ELR (cell line): ENCODE measurements around the gene NT5C3B.
A peak's percentile ranks its signal among the peaks of the same experiment; 100 is the strongest.
"Not testable (repeated sequence)": the region's sequence is repeated elsewhere in the genome, so short reads cannot be mapped to it uniquely, and the experiment has no call there.

Source experiments
- DNase-seq: peaks from one replicate; pipeline ENCODE4 v3.0.0-alpha.2; 2015; ENCODE audit warnings: low read depth

Gene NT5C3B

DNA sequence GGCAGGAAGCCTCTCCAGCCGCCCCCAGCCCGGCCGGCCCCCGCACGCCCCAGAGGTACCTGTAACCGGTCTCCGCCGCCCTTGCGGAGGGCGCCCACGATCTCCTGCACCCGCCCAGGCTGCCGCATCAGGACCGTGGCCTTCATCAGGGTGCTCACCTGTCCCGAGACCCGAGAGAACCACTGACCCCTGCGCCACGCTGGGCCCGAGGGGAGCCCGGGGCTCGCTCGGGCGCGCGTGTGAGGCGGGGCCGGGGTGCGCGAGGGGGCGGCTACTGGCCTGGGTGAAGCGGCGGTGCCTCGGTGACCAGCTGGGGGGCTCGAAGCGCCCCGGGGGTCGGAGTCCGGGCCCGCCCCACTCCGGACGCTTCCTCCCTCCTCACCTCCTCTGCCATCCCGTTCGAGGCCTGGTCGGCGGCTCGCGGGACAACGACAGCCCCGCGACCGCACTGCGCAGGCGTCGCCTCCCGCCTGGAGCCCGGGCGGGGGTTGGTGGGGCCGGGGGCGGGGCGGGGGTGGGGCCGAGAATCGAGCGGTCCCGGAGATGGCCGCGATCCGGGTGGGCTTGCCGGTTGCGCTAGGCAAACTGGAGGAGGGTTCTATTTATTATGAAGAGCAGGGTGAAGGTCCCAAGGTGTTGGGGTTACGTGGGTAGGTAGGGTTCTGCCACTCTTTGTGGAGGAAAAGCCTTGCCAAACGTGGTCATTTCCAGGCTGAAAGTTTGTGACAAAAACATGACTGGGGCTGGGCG is at the start of gene NT5C3B:
Gene NT5C3B, minus strand, starts transcription at position 433 of the 750 bp plus-strand sequence. Its CDS starts 39 bp downstream, at position 394.
- DNase-seq = peak; percentile 74

DNA sequence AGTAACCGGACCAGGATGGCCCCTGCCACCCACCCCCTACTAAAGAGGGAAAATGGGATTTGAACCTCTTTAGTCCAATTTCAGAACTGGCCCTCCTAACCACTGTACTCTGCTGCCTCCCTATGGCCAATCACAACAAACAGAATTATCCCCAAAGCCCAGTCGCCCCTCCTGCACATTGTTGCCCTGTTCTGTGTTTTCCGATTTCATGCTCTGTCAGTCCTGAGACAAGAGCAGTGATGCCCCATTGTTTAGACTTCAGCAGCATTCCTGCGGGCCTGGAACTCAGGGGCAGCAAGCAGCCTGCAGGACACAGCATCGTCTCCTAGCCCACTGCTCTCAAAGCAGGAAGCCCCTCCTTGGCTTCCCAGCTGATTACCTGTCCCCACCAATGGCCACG is 49.7 kb upstream of the NT5C3B start:
- DNase-seq = peak; percentile 22

DNA sequence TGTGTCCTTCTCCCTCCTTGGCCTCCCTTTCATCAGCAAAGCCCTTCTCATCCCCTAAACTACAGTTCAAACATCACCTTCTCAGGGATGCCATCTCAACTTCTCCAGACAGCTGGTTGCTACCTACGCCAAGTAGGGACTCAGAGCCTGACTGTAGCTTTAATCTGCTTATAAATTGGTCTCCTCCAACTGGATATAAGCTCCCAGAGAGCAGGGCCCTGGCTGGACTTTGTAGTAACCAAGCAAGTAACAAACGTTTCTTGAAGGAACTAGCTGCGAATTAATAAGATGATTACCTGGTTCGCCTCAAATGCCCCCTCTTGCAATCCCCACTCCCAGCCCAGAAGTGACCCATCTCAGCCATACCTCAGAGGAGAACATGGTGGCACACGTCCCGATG is 46.7 kb upstream of the NT5C3B start:
- DNase-seq = no peak

DNA sequence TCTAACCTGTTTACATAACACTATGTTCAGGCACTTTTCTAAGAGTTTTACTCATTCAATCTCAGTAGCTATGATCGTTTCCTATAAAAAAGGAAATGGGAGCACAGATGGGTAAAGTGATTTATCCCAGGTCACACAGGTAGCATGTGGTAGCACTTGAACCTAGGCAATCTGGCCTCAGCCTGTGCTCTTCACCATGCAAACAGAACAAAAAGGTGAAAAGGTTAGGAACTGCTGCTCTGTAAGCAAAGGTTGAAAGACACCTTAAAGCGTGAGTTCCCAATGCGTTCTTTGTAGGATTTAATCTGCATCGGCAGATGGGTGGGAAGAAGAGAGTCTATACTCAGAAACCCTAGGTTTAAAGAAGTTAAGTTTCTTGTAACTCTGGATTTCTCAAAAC is 44.1 kb upstream of the NT5C3B start:
- DNase-seq = no peak

DNA sequence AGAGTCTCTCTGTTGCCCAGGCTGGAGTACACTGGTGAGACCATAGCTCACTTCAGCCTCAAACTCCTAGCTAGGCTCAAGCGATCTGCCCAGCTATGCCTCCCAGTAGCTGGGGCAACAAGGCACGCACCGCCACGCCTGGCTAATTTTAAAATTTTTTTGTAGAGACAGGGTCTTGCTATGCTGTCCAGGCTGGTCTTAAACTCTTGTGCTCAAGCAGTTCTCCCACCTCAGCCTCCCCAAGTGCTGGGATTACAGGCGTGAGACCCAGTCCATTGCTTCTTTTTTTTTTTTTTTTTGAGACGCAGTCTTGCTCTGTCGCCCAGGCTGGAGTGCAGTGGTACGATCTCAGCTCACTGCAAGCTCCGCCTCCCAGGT is 38.2 kb upstream of the NT5C3B start:
- not testable (repeated sequence) for DNase-seq

DNA sequence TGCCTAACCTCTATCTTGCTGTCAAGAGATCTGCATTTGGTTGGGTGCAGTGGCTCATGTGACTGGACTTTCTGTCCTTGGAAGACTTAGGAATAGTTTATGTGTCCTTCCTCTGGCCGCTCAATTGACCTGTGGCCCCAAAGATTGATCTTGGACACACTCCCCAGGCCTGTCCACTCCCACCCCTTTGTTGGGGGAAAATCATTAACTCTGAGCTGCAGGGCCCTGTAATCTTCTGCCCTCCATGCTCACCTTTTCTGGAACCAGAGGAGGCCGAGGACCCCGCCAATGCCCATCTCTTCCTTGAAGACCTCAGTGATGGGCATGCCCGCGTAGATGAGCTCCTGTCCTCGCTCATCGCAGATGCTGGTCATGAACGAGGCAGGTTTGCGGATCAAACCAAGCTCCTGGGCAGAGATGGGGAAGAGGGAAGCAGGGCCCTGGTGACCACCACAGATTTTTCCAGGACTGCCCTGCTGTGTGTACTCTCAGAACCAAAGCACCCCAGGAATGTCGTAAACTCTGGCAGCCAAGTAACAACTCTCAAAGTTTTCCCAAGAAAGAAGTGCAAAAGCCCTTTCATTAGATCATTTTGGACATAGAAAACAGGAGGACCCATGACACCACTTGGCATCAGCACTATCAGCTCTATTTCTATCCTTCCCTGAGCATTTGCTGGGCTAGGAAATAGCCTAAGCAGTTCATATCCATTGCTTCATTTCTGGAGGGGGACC is 37.7 kb upstream of the NT5C3B start:
- DNase-seq = no peak

DNA sequence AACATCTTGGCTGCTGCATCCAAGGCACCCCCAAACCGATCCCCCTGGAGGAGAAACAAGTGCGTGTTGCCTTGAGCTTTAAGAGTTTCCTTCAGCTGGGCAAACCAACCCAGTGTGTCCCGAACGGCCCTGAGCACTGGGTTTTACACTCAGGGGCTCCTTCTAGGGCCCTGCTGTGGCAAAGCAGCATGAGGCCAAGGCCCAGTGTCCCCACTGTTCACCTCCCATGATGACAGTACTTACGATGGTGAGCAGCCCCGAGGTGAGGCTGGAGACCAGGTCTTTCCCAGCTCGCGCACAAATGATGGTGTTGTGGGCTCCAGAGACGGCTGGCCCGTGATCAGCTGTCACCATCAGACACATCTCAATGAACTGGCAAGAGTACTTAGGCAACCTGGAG is 35.8 kb upstream of the NT5C3B start:
- no peak for DNase-seq

DNA sequence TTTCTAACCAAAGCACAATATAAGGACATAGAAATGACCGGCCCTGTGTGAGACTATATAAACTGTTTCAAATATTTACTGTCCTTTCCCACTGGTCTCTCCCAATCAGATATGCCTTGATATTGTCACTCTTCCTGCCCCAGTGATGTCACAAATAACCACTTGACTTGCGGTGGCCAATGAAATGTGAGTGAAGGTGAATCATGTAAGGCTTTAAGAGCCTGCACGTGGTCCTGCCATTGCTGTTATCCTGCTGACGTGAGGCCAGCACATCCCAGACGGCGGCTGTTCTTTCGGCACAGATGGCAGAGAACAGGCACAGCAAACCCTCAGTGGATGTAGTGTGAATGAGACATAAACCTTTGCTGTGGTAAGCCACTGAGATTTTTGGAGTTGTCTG is 34.6 kb upstream of the NT5C3B start:
- DNase-seq = no peak

DNA sequence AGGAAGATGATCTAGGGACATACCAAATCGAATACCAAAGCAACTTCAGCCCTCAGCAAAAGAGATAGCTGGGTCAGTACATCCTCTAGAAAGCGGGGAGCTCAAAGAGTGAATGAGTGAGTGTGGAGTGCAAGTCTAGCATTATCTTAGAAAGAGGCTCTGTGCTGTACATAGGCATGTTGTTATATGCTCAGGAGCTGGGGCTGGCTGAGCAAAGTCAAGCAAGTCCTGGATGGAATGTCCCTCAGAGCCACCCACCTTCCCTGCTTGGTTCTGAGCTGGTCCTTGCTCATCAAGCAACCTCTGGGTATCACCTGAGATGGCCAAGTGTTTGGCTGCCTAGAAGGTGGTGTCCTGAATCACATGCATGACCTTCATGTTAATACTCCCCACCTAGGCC is 34.1 kb upstream of the NT5C3B start:
- no peak for DNase-seq

DNA sequence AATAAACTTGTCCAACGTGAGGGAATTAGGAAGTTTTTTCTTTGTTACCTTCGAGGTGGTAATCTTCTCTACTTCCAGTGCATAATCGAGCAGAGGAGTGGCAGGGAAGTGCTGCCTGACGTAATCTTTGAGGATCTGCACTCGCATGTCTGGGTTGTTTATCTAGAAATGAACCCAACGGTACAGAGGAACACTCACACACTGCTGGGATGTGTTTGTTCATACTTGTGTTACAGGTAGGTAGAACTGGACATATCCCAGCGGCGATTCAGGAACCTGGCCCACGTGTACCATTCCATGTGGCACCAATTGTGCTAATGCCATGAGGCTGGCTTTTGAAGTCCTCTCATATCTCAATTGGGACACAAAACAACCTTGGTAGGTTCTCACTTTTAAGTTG is 33.4 kb upstream of the NT5C3B start:
- no peak for DNase-seq

DNA sequence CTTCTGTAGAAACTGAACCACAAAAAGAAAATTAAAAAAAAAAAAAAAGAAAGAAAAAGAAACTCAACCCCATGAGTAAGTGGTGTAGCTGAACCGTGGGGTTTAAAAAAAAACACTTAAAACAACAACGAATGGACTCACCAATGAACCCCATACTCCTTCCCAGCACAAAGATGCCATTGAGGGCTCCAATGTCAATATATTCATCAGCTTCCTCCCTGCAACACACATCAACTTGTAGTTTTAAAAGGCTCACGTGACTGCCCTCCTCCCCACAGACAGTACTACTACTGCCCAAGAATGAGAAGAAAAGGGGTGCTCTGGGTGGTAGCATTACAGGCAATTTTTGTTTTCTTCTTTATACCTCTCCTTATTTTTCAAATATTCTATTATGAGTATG is 32.5 kb upstream of the NT5C3B start:
- DNase-seq = no peak

DNA sequence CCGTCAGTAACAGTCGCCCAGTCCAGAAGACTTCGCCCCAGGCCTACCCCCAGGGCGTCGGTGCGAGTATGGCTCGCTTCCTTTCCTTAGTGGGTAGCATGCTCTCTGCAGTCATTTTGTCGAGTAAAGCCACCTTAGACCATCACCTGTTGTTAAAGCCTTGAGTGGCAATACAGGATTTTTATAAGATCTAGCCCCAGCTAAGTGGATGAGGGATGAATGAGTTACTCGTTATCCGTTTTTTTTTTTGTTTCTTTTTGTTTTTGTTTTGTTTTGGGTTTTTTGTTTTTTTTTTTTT is 29.5 kb upstream of the NT5C3B start:
- no peak for DNase-seq

DNA sequence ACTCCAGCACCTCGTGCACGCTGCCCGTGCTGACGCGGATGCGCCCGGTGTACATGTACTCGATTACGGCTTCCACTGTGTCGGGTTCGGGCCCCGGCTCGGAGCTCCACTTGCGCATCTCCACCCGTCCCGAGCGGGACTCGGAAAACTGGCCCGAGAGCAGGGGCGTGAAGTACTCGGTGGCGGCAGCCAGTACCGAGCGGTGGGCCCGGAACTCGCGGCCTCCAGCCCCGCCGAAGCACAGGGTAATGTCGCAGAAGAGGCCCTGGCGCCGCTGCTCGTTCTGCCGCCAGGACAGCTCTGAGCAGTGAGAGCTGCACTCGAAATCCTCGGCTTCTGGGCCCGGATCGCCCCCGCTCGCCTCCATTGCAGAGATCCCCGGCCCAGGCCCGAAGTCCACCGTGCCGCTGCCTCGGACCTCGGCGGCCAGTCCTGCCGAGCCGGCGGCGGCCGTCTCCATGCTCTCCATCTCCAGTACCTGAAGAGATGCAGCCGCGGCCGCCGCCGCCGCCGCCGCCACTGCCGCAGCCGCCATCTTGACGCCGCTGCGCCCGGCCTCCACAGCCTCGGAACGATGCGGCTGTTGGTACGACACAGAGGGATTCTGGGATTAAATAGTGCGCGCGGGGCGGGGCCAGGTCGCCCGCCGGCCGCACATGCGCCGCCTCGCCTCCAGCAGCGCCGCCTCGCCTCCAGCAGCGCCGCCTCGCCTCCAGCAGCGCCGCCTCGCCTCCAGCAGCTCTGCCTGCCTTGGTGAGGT is 29.0 kb upstream of the NT5C3B start, which contains the start of gene KLHL11:
Gene KLHL11, minus strand, starts transcription at position 588 of the 760 bp plus-strand sequence. Its CDS starts 53 bp downstream, at position 535.
- DNase-seq = peak; percentile 94

DNA sequence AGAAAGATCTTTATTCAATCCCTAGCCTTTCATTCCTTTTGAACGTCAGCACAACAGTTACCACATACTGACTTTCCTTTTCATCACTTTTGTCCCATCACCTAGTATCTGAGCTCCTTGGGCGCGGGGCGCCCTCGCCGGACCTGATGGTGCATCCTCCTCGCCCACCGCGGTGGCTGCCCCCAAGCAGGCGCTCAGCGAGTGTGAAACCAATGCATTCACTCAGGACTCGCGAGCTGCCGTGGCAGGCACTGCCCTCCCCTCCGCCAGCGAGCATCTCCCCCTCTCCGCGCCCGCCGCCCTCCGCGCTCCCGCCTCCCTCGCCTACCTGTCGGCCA is 28.4 kb upstream of the NT5C3B start:
- no peak for DNase-seq

DNA sequence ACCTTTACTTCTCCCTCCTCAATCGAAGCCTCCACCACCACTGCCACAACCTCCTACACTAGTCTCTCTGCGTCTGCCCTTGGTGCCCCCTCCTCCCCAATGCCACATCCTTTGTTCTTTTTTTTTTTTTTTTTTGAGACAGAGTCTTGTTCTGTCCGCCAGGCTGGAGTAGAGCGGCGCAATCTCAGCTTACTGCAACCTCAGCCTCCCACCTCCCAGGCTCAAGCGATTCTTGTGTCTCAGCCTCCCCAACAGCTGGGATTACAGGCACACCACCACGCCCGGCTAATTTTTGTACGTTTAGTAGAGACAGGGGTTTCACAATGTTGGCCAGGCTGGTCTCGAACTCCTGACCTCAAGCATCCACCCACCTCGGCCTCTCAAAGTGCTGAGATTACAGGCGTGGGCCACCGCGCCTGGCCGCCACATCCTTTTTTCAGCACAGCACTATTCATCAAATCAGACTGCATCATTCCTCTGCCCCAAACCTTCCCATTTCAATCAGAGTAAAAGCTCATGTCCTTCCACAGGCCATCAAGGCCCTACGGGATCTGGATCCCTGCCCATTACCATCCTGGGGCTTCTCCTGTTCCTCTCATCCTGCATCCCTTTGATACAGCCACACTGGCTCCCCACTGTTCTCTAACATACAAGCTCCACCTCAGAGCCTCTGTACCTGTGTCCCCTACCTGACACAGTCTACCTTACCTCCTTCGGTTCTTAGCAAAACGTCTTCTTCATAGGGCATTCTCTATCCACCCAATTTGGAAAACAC is 27.2 kb upstream of the NT5C3B start:
- no peak for DNase-seq

DNA sequence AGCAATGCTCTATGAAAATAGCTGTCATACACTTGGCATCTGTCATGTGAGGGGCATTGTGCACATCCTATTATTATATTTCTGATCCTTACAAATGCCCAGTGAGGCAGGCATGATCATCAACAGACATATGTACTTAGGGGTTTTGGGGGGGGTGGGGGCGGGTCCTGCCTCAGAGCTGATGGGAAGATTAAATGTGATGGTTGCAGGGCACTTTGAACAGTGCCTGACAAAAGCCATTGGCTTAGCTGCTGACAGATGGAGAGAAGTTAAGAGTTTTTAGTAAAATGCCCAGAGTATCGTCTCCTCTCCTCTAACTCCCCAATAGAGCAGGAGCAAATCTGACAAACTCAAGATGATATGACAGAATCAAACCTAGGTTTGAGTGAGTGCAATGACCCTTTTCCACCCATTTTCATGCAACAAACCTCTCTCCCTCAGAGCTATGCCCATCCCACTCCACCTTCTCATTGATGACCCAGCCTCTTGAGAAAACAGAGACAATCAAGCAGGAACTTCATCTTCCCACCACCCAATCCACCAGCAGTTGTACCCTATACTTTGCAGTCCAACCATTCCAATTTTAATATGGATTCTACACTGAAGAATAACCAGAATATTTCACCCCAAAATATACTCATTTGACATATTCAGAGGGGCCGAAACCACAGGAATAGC is 24.4 kb upstream of the NT5C3B start:
- no peak for DNase-seq

DNA sequence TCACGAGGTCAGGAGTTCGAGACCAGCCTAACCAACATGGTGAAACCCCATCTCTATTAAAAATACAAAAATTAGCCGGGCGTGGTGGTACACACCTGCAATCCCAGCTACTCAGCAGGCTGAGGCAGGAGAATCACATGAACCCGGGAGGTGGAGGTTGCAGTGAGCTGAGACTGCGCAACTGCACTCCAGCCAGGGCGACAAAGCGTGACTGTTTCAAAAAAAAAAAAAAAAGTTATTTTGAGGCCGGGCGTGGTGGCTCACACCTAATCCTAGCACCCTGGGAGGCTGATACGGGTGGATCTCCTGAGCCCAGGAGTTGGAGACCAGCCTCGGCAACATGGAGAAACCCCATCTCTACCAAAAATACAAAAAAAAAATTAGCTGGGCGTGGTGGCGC is 15.3 kb upstream of the NT5C3B start:
- DNase-seq = not testable (repeated sequence)

DNA sequence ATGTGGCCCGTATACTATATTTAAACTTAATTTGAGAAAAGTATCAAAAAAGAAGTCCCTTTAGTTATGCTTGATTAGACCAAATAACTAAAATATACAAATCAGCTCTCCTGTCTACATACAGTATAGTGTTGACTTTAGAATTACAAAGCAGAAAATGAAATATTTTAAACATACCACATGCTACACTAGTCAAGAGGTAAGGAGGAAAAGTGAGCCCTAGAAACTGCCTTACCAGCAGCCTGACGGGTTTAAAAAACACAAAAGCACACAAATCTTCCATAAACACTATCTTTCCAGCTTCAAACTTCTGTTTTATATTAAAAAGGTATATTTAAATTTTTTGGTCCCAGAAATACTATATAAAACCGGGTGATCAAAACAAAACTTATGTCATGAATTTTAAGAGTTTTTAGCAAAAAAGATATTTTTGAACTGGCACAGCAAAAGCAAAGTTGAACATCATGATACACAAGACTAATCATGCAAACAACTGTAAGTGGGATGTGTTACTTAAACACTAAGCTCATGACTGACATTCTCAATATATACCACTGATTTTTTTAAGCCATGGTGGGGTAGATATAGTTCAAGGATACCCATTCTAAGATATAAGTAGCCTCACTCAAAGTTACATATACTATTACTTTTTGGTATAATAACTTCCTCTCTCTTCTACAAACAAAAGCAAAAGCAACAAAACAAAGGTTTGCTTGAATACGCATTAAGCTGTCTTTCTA is 13.4 kb upstream of the NT5C3B start:
- DNase-seq = no peak

DNA sequence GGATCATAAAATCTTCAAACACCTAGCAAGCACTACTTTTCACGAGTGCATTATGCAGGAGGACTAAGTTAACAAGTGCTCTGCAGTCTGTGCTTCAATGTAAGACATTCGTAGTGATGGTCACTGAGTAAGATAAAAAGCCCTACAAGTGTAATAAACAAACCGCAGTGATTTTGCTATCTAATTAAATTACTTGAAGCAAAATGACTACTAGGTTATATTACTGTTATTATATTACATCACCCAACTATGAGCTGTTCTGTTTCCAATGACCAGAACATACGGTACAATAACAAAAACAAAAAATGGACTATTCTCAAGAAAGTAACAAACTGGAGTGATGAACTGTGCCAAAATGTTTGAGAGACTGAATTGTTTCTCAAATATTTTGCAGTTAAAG is 12.8 kb upstream of the NT5C3B start:
- DNase-seq = no peak

DNA sequence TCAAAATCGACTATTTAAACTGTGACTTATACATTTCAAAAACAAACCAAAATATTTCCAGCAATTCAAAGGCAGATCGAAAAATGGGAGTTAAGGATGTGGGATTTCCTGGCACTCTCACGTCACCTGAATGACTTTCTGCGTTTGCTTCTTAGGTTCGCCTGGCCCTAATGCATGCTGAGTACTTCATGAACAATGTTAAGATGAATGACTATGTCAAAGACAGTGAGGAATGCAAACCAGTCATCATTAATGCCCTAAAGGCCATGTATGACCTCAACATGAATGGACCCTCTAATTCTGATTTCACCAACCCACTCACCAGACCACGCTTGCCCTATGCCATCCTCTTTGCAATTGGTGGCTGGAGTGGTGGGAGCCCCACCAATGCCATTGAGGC is 8.9 kb upstream of the NT5C3B start:
- DNase-seq = peak; percentile 91

DNA sequence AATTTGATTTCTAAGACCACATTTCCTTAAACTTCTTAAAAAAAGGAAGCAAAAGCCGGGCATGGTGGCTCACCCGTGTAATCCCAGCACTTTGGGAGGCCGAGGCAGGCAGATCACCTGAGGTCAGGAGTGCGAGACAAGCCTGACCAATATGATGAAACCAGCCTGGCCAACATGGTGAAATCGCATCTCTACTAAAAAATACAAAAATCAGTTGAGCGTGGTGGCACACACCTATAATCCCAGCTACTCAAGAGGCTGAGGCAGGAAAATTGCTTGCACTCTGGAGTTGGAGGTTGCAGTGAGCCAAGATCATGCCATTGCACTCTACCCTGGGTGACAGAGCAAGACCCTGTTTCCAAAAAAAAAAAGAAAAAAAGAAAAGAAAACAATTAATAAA is 4.7 kb upstream of the NT5C3B start:
- DNase-seq = not testable (repeated sequence)
